CD14-positive monocyte (primary cell): ENCODE results near the gene OCRL. TPM values are rescaled to one million over a fixed set of nuclear protein-coding genes. Genes with fewer than 3 reads are reported as not detected.

ENCODE experiments used
- DNase-seq, 3 donors: peaks; one replicate each; pipeline ENCODE4 v3.0.0-alpha.2; 2011 to 2022
- H2AFZ ChIP-seq: 2 replicates; pipeline ENCODE4 v1.6.0; 2012; ENCODE audit warnings: mild to moderate bottlenecking, low read depth, low read length, inconsistent platforms; ENCODE audit not compliant: insufficient read depth, poor library complexity, severe bottlenecking
- H3K27ac ChIP-seq, 2 donors: 1 replicate in 1 of 2; 2 replicates in 1 of 2; pipeline ENCODE4 v1.5.1; 2012 to 2013; ENCODE audit warnings: low read length in 2 of 2, control low read depth in 1 of 2, inconsistent platforms in 1 of 2, low read depth in 1 of 2, mild to moderate bottlenecking in 1 of 2
- H3K27me3 ChIP-seq, 2 donors: one replicate each; pipeline versions ENCODE4 v1.6.0 to v1.6.1; 2011 to 2013; ENCODE audit warnings: low read length in 2 of 2; ENCODE audit not compliant: control insufficient read depth in 2 of 2, insufficient read depth in 2 of 2
- H3K36me3 ChIP-seq, 2 donors: replicated peaks in 1 of 2; 1 replicate in 1 of 2; 2 replicates in 1 of 2; pipeline versions ENCODE4 v1.5.1 to v1.6.1; 2012 to 2013; ENCODE audit warnings: low read length in 2 of 2, control low read depth in 1 of 2, inconsistent platforms in 1 of 2, mild to moderate bottlenecking in 1 of 2; ENCODE audit not compliant: insufficient read depth in 2 of 2, control insufficient read depth in 1 of 2
- H3K4me1 ChIP-seq, 2 donors: 1 replicate in 1 of 2; 2 replicates in 1 of 2; pipeline versions ENCODE4 v1.5.1 to v1.6.1; 2012 to 2013; ENCODE audit warnings: low read length in 2 of 2, control low read depth in 1 of 2, inconsistent platforms in 1 of 2, mild to moderate bottlenecking in 1 of 2, moderate library complexity in 1 of 2; ENCODE audit not compliant: insufficient read depth in 2 of 2, control insufficient read depth in 1 of 2
- H3K4me2 ChIP-seq: replicated peaks from 2 replicates; pipeline ENCODE3; 2012; ENCODE audit warnings: low read length, moderate library complexity, mild to moderate bottlenecking; ENCODE audit not compliant: poor library complexity, severe bottlenecking; ENCODE audit errors: extremely low read depth
- H3K4me3 ChIP-seq, 3 experiments: fragments of 200-600 bp in 1 of 3; sonication (generic) in 1 of 3; replicated peaks in 1 of 3; 1 replicate in 2 of 3; 2 replicates in 1 of 3; pipeline ENCODE4 v1.5.1; 2011 to 2013; ENCODE audit warnings: low read length in 3 of 3, mild to moderate bottlenecking in 3 of 3, control low read depth in 2 of 3, low read depth in 2 of 3, inconsistent platforms in 1 of 3, moderate library complexity in 1 of 3
- H3K79me2 ChIP-seq: 2 replicates; pipeline ENCODE4 v1.6.0; 2012; ENCODE audit warnings: mild to moderate bottlenecking, control low read depth, inconsistent platforms, low read length, moderate library complexity; ENCODE audit not compliant: insufficient read depth
- H3K9ac ChIP-seq: 2 replicates; pipeline ENCODE4 v1.6.0; 2017; ENCODE audit warnings: low read length, mild to moderate bottlenecking; ENCODE audit not compliant: insufficient read depth, poor library complexity, severe bottlenecking
- H3K9me3 ChIP-seq, 2 donors: replicated peaks in 1 of 2; 1 replicate in 1 of 2; 2 replicates in 1 of 2; pipeline versions ENCODE4 v1.5.1 to v1.6.1; 2012 to 2013; ENCODE audit warnings: low read length in 2 of 2, control low read depth in 1 of 2; ENCODE audit not compliant: control insufficient read depth in 1 of 2, insufficient read depth in 1 of 2
- H4K20me1 ChIP-seq: 2 replicates; pipeline ENCODE4 v1.6.0; 2012; ENCODE audit warnings: mild to moderate bottlenecking, low read length, control low read depth, moderate library complexity; ENCODE audit not compliant: insufficient read depth
- H3K27ac Mint-ChIP-seq, 7 donors: one replicate each; pipeline ENCODE4 v1.8.0; 2020; ENCODE audit warnings: mild to moderate bottlenecking in 7 of 7, mixed read lengths in 7 of 7, moderate library complexity in 6 of 7, inconsistent platforms in 2 of 7
- H3K27me3 Mint-ChIP-seq, 3 donors: one replicate each; pipeline ENCODE4 v1.8.0; 2021 to 2022; ENCODE audit warnings: low read depth in 3 of 3, mild to moderate bottlenecking in 3 of 3, mixed read lengths in 3 of 3, moderate library complexity in 3 of 3, inconsistent platforms in 1 of 3
- H3K36me3 Mint-ChIP-seq, 2 donors: one replicate each; pipeline ENCODE4 v1.8.0; 2020; ENCODE audit warnings: mixed read lengths in 2 of 2, inconsistent platforms in 1 of 2, mild to moderate bottlenecking in 1 of 2
- H3K4me1 Mint-ChIP-seq: one replicate; pipeline ENCODE4 v1.8.0; 2020; ENCODE audit warnings: mild to moderate bottlenecking, mixed read lengths
- H3K4me3 Mint-ChIP-seq, 2 donors: one replicate each; pipeline ENCODE4 v1.8.0; 2020; ENCODE audit warnings: mild to moderate bottlenecking in 2 of 2, mixed read lengths in 2 of 2, moderate library complexity in 1 of 2
- H3K9me3 Mint-ChIP-seq, 7 donors: one replicate each; pipeline ENCODE4 v1.8.0; 2020 to 2022; ENCODE audit warnings: mixed read lengths in 7 of 7, mild to moderate bottlenecking in 6 of 7, moderate library complexity in 6 of 7, inconsistent platforms in 2 of 7
- CTCF ChIP-seq: fragments of 200-600 bp; IDR thresholded peaks from one replicate; pipeline ENCODE4 v1.8.0; 2022; ENCODE audit warnings: antibody characterized with exemption, mild to moderate bottlenecking
- WGBS: methylation state at CpG from one replicate; pipeline ENCODE4 v1.1.5; 2013; ENCODE audit warnings: missing lambda C conversion rate; ENCODE audit not compliant: insufficient coverage; 5-methylcytosine and 5-hydroxymethylcytosine counted together
- intact Hi-C, 2 donors: fragments of 100-400 bp; cut with micrococcal nuclease; formaldehyde crosslinking; loops; one replicate each; pipeline versions ENCODE4 v1.15.0 to v1.15.1; 2023
- polyA plus RNA-seq, 3 donors: library from polyadenylated mRNA; depleted of rRNA in 1 of 3; unstranded in 2 of 3; stranded (reverse) in 1 of 3; fragments of 300-500 nt in 2 of 3; fragments of >200 nt in 1 of 3; fragmentation: Illumina TruSeq in 2 of 3; gene quantifications; 1 replicate in 2 of 3; 2 replicates in 1 of 3; pipeline ENCODE4 v1.2.3, GENCODE V29; 2012 to 2021

The OCRL gene
- polyA plus RNA-seq, 3 donors, result 1.8 to 11.2 (median 2.4) TPM

GRCh38 chrX:129511689-129512088, 28.4 kb upstream of the OCRL start:
- TF ChIP-seq CTCF, result no peak

GRCh38 chrX:129512409-129512808, 27.6 kb upstream of the OCRL start:
- no peaks in the 10 kb centered on the region for H3K36me3 ChIP-seq
- Mint-ChIP-seq H3K27me3 (peaks cover 0 to 2% (median 0%) of the 10 kb centered on the region in 3 donors), H3K4me1 (no peaks in the 10 kb centered on the region), H3K9me3 (no peaks in the 10 kb centered on the region), H3K36me3 (no peaks in the 10 kb centered on the region), H3K4me3 (no peak overlapping the region), H3K27ac (no peak overlapping the region)
- intact Hi-C loops, result no loop called here
- no peak overlapping the region for H3K4me3 ChIP-seq
- no peak overlapping the region for H2AFZ ChIP-seq
- no peaks in the 10 kb centered on the region for H3K27me3 ChIP-seq
- no peaks in the 10 kb centered on the region for H3K9me3 ChIP-seq
- no CpG with 5 or more reads among the region's 2 CpGs for WGBS
- DNase-seq, result no peak
- H4K20me1 ChIP-seq, result no peaks in the 10 kb centered on the region
- no peak overlapping the region for H3K4me2 ChIP-seq
- TF ChIP-seq CTCF, result no peak
- H3K27ac ChIP-seq, result no peak overlapping the region
- H3K79me2 ChIP-seq, result no peaks in the 10 kb centered on the region
- no peaks in the 10 kb centered on the region for H3K4me1 ChIP-seq
- H3K9ac ChIP-seq, result no peak overlapping the region

More at GRCh38 chrX:129511689-129512088, 28.4 kb upstream of the OCRL start:
- no peaks in the 10 kb centered on the region for H3K36me3 ChIP-seq
- Mint-ChIP-seq H3K27ac (no peak overlapping the region), H3K27me3 (peaks cover 0 to 2% (median 0%) of the 10 kb centered on the region in 3 donors), H3K4me1 (no peaks in the 10 kb centered on the region), H3K9me3 (no peaks in the 10 kb centered on the region), H3K36me3 (no peaks in the 10 kb centered on the region), H3K4me3 (no peak overlapping the region)
- H3K4me1 ChIP-seq, result no peaks in the 10 kb centered on the region
- H3K4me3 ChIP-seq, result no peak overlapping the region
- no CpG with 5 or more reads among the region's 5 CpGs for WGBS
- no peaks in the 10 kb centered on the region for H3K9me3 ChIP-seq
- no peaks in the 10 kb centered on the region for H3K79me2 ChIP-seq
- H4K20me1 ChIP-seq, result no peaks in the 10 kb centered on the region
- H3K27ac ChIP-seq, result no peak overlapping the region
- no peak for DNase-seq
- H2AFZ ChIP-seq, result no peak overlapping the region
- H3K9ac ChIP-seq, result no peak overlapping the region
- intact Hi-C loops, result no loop called here
- H3K4me2 ChIP-seq, result no peak overlapping the region
- no peaks in the 10 kb centered on the region for H3K27me3 ChIP-seq
